Upper lobe of left lung (tissue), 4 donors: Measurements from ENCODE around the gene TK2.

Source experiments
- CTCF ChIP-seq, 6 experiments: fragments of 450-650 bp in 4 of 6; fragments of 200-600 bp in 2 of 6; sonication (generic) in 2 of 6; IDR thresholded peaks; one replicate each; pipeline ENCODE4 v1.5.1; 2016 to 2019; ENCODE audit warnings: antibody characterized with exemption in 6 of 6
- POLR2A ChIP-seq, 4 donors: fragments of 450-650 bp; IDR thresholded peaks; one replicate each; pipeline ENCODE4 v1.5.1; 2016 to 2017; ENCODE audit warnings: antibody characterized with exemption in 4 of 4, mild to moderate bottlenecking in 2 of 4

GRCh38 chr16:66522816-66523590 lies 26.9 kb downstream of the TK2 start:
- no peak for TF ChIP-seq CTCF (IDR thresholded peaks at IDR 0.05)
- no peak for TF ChIP-seq POLR2A (IDR thresholded peaks at IDR 0.05)
